ENCODE measurements around the gene IRF8.
A peak's percentile ranks its signal among the peaks of the same experiment; 100 is the strongest.
"Not testable (repeated sequence)": the region's sequence is repeated elsewhere in the genome, so short reads cannot be mapped to it uniquely, and the experiment has no call there.

The IRF8 gene

DNA sequence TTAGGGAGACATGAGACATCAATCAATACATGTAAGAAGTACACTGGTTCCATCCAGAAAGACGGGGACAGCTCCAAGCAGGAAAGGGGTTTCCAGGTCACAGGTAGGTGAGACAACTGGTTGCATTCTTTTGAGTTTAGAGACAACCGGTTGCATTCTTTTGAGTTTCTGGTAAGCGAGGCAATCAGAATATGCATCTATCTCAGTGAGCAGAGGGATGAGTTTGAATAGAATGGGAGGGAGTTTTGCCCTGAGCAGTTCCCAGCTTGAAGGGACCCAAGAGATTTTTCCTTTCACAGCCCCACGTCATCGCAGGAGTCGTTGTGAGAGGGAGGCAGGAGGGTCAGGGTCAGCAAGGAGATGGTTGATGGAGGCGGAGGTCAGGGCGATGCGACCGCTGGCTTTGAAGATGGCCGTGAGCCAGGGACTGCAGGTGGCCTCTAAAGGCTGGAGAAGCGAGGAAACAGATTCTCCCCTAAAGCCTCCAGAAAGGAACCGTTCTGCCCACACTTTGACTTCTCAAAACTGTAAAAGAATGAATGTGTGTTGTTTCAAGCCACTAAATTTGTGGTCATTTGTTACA is 36.5 kb downstream of the IRF8 start:
- intact Hi-C loops (cut with micrococcal nuclease), result no loop called here
- H3K9me3 Mint-ChIP-seq, result no peaks in the 10 kb centered on the region
- peaks cover 62% of the 10 kb centered on the region for H3K4me1 Mint-ChIP-seq (ENCODE audit: low read depth)
- H3K27me3 Mint-ChIP-seq, result peaks cover 29% of the 10 kb centered on the region
- H3K36me3 Mint-ChIP-seq (ENCODE audit: low read depth), result no peaks in the 10 kb centered on the region
- H3K27ac Mint-ChIP-seq, result peak overlapping the region; percentile 66
- no peak overlapping the region for H3K4me3 Mint-ChIP-seq

DNA sequence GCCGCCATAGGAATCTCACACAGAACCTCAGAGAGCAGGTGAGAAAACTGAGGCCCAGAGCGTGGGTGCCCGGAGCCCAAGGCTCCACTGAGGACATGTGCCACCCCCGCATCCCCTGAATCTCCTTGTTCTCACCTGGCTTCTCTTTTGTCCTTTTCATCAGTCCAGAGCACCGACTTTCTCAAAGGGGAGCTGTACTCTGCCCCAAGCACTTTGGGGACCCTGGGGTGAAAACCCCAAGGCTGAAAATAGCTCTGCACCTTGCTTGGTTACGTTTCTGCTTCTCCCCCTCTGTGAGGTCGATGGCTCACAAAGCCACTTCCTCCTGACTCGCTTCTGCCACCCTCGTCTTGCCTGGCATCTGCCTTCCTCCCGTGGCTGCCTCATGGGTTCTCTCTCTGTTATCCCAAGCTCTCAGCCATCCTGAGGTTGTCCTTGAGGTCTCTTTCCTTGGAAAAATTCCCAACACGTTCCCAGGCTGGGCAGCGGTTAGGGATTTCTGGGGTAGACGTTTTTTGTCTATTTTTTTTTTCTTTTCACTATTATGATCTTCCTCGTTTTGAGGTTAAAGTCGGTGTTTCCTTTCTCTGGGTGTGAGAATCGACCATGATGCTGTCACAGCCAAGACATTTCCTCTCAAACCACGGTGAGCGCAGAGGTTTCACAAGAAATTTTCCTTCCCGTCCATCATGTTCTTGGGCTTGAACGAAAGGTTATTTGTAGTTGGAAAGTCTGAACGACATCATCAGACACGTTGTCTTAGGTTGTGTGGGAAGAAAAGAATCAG is 37.2 kb downstream of the IRF8 start:
- peak overlapping the region; percentile 66 for H3K27ac Mint-ChIP-seq
- peaks cover 26% of the 10 kb centered on the region for H3K27me3 Mint-ChIP-seq
- peaks cover 61% of the 10 kb centered on the region for H3K4me1 Mint-ChIP-seq (ENCODE audit: low read depth)
- no peaks in the 10 kb centered on the region for H3K36me3 Mint-ChIP-seq (ENCODE audit: low read depth)
- intact Hi-C loops (cut with micrococcal nuclease), result no loop called here
- H3K4me3 Mint-ChIP-seq, result peak overlapping the region; percentile 39
- no peaks in the 10 kb centered on the region for H3K9me3 Mint-ChIP-seq

DNA sequence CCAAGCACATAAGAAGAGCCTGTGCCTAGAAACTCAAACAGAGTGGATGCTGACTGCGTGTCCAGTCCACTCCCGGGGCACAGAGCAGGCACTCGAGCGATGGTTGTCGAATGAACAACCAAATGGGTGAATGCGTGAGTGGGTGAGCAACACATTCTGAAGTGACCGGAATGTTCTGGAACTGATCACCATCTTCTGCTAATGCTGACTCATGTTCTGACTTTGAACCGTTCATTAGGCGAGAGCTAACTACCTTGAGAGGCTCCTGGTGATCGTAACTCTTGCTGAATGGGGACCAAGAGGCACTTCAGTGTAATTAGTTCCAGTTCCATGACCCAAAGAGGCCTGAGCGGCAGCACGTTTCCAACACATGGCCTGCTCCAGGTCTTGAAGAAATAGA is 37.9 kb downstream of the IRF8 start:
- peaks cover 55% of the 10 kb centered on the region for H3K4me1 Mint-ChIP-seq (ENCODE audit: low read depth)
- H3K9me3 Mint-ChIP-seq, result no peaks in the 10 kb centered on the region
- no peaks in the 10 kb centered on the region for H3K36me3 Mint-ChIP-seq (ENCODE audit: low read depth)
- H3K27ac Mint-ChIP-seq, result peak overlapping the region; percentile 66
- intact Hi-C loops (cut with micrococcal nuclease), result no loop called here
- peaks cover 25% of the 10 kb centered on the region for H3K27me3 Mint-ChIP-seq
- H3K4me3 Mint-ChIP-seq, result no peak overlapping the region

DNA sequence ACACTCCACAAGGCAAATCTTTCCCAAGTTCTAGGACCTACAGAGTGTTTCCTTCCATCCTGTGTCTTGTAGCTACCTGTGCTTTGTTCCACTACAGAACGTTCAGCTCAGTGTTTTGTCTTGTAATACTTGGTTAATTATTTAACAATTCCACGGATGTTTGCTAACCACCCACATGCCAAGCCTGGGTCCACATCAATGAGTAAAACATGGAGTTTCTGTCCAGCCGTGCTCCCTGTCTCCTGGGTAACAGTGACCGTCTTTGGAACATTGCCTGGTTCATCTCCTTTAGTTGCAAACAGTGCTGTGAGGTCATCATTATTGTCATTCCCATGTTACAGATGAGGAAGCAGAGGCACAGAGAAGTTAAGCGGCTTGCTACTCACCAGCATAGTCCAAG is 41.3 kb downstream of the IRF8 start:
- Mint-ChIP-seq H3K27me3 (peaks cover 23% of the 10 kb centered on the region), H3K9me3 (no peaks in the 10 kb centered on the region), H3K27ac (no peak overlapping the region), H3K4me1 (ENCODE audit: low read depth) (peaks cover 59% of the 10 kb centered on the region), H3K36me3 (ENCODE audit: low read depth) (no peaks in the 10 kb centered on the region), H3K4me3 (no peak overlapping the region)
- intact Hi-C loops (cut with micrococcal nuclease), result loop anchor here (5.0 kb wide), 1 partner anchor 37 kb away; no protein-coding TSS in a partner anchor

DNA sequence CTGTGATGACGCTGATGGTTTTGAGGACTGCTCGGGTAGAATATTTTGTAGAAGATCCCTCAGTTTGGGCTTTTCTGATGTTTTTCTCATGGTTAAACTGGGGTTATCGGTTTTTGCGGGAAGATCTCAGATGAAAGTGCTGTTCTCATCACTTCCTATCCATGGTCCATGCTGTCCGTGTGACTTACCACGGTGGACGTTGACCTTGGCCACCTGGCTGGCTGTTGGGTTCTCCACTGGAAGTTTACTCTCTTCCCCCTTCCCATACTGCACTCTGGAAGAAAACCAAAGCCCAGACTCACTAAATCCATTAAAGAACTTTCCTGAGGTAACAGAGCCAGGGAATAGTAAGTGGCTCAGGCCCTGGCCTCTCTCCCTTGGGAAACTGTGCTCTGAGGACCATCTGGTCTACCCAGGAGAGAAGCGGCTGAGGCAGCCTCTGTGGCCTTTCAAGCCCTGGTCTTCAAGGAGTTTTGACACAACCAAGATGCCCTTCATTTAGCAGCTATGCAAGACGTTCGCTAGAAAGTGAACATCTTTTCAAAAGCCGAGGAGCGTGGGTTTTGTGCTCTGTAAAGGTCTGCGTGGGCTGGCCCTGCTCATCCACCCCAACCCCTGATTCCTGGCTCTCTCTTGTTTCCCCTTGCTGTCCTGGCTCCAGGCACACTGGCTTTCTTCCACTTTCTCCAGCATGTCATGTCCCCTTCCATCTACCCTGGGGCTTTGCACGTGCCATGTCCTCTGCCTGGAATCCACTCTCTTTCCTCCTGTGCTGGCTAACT is 43.1 kb downstream of the IRF8 start:
- Mint-ChIP-seq H3K27me3 (peaks cover 20% of the 10 kb centered on the region), H3K4me3 (no peak overlapping the region), H3K27ac (no peak overlapping the region), H3K9me3 (no peaks in the 10 kb centered on the region), H3K4me1 (ENCODE audit: low read depth) (peaks cover 45% of the 10 kb centered on the region), H3K36me3 (ENCODE audit: low read depth) (no peaks in the 10 kb centered on the region)
- intact Hi-C loops (cut with micrococcal nuclease), result loop anchor here (5.0 kb wide), 1 partner anchor 35 kb away; no protein-coding TSS in a partner anchor

DNA sequence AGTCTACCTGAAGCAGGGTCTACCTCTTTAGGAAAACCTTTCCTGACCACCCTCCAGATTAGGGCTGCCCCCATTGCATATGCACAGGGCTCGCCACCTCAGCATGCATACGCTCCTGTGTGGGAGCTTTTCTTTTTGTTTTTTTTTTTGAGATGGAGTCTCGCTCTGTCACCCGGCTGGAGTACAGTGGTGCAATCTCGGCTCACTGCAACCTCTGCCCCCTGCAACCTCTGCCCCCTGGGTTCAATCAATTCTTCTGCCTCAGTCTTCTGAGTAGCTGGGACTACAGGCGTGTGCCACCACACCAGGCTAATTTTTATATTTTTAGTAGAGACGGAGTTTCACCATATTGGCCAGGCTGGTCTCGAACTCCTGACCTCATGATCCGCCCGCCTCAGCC is 43.7 kb downstream of the IRF8 start:
- H3K27ac Mint-ChIP-seq; H3K36me3 Mint-ChIP-seq (ENCODE audit: low read depth); H3K9me3 Mint-ChIP-seq; H3K4me3 Mint-ChIP-seq: not testable (repeated sequence)
- Mint-ChIP-seq H3K27me3 (peaks cover 19% of the 10 kb centered on the region), H3K4me1 (ENCODE audit: low read depth) (peaks cover 45% of the 10 kb centered on the region)
- intact Hi-C loops (cut with micrococcal nuclease), result loop anchor here (5.0 kb wide), 1 partner anchor 35 kb away; no protein-coding TSS in a partner anchor

DNA sequence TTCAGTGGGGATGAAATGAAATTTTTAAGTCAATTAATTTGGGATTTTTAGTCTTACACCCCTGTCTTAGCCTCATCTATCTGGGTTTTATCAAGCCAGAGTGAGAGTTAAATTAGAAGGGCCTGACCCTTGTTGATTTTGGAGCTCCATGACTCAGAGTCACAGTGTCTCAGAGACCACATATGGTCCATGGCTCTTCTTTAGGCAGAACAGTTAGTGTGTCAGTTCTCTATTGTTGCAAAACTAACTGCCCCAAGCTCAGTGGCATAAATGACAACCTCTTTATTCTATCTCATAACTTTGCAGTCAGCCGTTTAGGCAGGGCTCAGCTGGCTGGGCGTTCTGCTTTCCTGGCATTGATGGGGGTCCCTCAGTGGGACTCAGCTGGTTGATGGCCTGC is 44.7 kb downstream of the IRF8 start:
- no peak overlapping the region for H3K4me3 Mint-ChIP-seq
- intact Hi-C loops (cut with micrococcal nuclease), result loop anchor here (5.0 kb wide), 1 partner anchor 34 kb away; no protein-coding TSS in a partner anchor
- H3K9me3 Mint-ChIP-seq, result no peaks in the 10 kb centered on the region
- no peak overlapping the region for H3K27ac Mint-ChIP-seq
- H3K27me3 Mint-ChIP-seq, result peaks cover 28% of the 10 kb centered on the region
- no peaks in the 10 kb centered on the region for H3K36me3 Mint-ChIP-seq (ENCODE audit: low read depth)
- H3K4me1 Mint-ChIP-seq (ENCODE audit: low read depth), result peaks cover 56% of the 10 kb centered on the region

DNA sequence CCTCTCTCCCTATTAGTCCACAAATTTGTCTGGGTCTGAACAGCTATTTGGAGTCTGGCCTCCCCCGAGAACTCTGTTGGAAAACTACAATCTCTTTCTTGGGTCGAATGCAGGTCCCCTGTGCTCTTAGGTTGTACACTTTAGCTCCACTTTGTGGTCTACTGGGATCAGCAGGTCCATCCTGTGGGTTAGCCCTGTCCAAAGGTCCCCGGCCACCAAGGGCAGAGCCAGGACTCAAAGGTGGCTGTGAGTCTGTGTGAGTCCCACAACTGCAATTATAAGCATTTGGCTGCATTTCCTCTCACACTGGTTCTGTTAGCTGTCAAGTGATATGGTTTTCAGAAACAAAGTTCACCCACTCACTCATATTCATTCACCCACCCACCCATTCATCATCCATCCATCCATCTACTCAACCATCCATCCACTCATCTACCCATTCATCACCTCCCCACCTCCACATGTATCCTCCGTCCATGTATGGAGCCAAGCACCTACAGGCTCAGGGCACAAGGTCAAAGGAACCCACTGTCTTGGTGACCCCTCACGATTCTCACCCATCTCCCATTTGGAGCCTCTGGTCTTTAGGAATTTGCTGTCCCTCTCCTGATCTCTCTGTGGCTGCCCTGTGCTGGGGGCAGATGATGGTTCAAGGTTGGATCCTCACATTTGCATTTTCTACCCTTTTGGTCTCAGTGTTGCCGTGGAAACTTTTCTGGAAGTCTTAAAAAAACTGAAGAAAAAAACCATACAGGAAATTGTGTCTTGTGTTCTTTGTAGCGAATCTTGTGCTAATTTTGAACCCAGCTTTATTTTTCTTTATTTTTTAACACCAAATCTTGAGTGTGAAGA is 45.8 kb downstream of the IRF8 start:
- H3K4me3 Mint-ChIP-seq, result no peak overlapping the region
- H3K36me3 Mint-ChIP-seq (ENCODE audit: low read depth), result no peaks in the 10 kb centered on the region
- peaks cover 56% of the 10 kb centered on the region for H3K4me1 Mint-ChIP-seq (ENCODE audit: low read depth)
- peaks cover 34% of the 10 kb centered on the region for H3K27me3 Mint-ChIP-seq
- no peaks in the 10 kb centered on the region for H3K9me3 Mint-ChIP-seq
- no peak overlapping the region for H3K27ac Mint-ChIP-seq
- intact Hi-C loops (cut with micrococcal nuclease), result loop anchor here (5.0 kb wide), 1 partner anchor 33 kb away; no protein-coding TSS in a partner anchor

DNA sequence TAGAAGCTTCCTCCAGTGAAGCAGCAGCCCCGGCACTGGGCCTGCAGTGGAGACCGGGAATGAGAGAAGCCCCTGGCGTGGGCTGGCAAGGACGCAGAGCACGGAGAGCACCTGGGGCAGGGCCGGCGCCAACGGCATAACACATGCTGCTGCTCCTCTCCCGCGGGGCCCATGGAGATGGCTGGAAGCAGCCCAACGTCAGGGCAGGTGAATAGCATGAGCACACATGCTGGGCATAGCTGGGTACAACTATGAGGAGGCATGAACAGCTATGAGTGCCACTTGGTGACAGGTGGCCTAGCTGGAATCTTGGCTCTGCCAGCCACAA is 46.4 kb downstream of the IRF8 start:
- no peak overlapping the region for H3K4me3 Mint-ChIP-seq
- H3K27me3 Mint-ChIP-seq, result peaks cover 37% of the 10 kb centered on the region
- no peaks in the 10 kb centered on the region for H3K9me3 Mint-ChIP-seq
- no peak overlapping the region for H3K27ac Mint-ChIP-seq
- H3K4me1 Mint-ChIP-seq (ENCODE audit: low read depth), result peaks cover 56% of the 10 kb centered on the region
- intact Hi-C loops (cut with micrococcal nuclease), result no loop called here
- no peaks in the 10 kb centered on the region for H3K36me3 Mint-ChIP-seq (ENCODE audit: low read depth)

DNA sequence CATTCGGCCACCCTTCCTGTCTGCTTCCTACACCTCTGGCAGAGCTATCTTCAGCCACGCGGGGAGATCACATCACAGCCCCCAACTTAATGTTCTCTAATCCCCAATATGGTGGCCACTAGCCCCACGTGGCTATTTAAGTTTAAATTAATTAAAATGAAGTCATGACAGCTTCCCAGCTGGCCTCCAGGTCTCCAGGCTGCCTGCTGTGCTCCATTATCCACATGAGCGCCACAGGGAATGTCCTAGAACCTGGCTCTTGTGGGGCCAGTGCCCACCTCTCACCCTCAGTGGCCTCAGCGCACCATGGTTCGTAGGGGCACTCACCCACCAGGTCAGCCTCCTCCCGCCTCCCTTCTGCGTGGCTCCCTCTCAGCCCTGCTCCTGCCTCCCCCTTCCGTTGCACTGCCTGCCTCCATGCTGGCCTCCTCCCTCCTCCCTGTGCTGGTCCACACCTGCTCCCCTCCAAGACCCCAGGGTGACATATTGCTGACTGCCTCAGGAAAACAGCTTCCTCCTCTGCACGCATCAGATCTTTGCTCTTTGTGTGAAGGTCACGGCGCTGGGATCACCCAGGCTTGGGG is 47.7 kb downstream of the IRF8 start:
- Mint-ChIP-seq H3K27ac (no peak overlapping the region), H3K4me3 (no peak overlapping the region)

DNA sequence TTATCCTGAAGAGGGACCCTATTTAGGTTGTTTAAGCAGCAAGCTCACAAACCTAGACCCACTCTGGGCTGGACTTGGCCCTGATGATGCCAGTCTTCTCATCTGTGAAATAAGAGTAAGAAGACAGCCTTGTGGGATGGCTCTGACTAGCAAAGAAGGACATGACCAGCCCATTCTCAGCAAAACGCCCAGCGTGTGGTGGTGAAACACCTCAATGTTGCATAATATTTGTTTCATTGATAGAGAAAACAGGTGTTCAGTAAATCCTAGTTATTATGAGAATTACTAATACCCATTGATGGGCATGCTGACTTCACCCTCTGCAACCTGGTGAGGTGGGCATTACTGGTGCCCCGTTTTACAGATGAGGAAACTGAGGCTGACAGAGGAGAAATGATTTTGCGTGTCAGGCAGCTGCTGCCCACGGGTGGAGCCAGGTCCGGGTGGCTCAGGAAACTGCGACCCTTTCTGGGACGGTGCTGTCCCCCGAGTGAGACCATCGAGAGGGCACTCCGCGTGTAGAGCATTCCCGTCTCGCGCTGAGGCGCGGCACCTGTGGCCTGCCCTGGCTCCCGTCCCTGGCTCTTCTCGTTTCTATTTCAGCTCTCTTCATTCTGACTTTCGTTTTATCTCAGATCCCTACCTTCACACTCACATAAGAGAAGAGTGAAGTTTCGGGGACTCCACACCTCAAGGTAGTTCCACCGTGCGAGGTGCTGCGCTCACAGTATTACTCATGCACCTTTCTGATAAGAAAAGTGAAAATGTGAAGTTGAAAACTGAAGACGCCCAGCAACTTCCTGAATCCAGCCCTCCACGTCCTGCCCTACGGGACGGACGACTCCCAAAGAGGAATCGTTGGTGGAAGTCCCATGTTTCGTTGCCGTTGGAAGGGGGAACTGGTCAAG is 48.5 kb downstream of the IRF8 start:
- Mint-ChIP-seq H3K27ac (no peak overlapping the region), H3K4me3 (peak overlapping the region; percentile 72), H3K27me3 (peaks cover 46% of the 10 kb centered on the region), H3K4me1 (ENCODE audit: low read depth) (peaks cover 50% of the 10 kb centered on the region), H3K36me3 (ENCODE audit: low read depth) (no peaks in the 10 kb centered on the region), H3K9me3 (no peaks in the 10 kb centered on the region)
- intact Hi-C loops (cut with micrococcal nuclease), result no loop called here

More for the DNA sequence above, 47.7 kb downstream of the IRF8 start:
- no peaks in the 10 kb centered on the region for H3K9me3 Mint-ChIP-seq
- intact Hi-C loops (cut with micrococcal nuclease), result no loop called here
- H3K27me3 Mint-ChIP-seq, result peaks cover 42% of the 10 kb centered on the region
- H3K36me3 Mint-ChIP-seq (ENCODE audit: low read depth), result no peaks in the 10 kb centered on the region
- H3K4me1 Mint-ChIP-seq (ENCODE audit: low read depth), result peaks cover 53% of the 10 kb centered on the region

DNA sequence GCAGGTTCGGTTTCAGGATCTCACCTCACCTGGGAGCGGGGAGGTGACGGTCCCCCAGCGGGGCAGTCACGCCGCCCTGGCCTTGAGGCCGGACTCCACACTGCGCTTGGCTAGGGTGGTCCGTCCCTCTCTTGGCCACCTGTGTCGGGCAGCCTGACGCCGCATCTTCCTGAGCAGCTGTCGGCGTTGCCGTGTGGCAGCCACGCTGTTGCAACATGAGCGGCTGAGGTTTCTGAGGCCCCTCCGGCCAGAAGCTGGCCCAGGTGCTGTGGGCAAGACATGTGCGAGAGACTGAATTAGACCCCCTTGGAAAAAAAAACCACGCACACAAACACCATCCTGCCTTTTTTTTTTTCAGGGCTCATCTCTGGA is 49.2 kb downstream of the IRF8 start:
- Mint-ChIP-seq H3K27me3 (peaks cover 46% of the 10 kb centered on the region), H3K4me1 (ENCODE audit: low read depth) (peaks cover 55% of the 10 kb centered on the region), H3K4me3 (peak overlapping the region; percentile 72), H3K9me3 (no peaks in the 10 kb centered on the region), H3K27ac (no peak overlapping the region), H3K36me3 (ENCODE audit: low read depth) (no peaks in the 10 kb centered on the region)
- intact Hi-C loops (cut with micrococcal nuclease), result no loop called here

All from dendritic cell treated with granulocyte-macrophage colony-stimulating factor and Interleukin-4, amounts not matched to agents 40 ng/mL and 50 ng/mL, for 4 days (primary cell).